Measurements from ENCODE around the gene CUTA. TPM values are rescaled to one million over a fixed set of nuclear protein-coding genes. Genes with fewer than 3 reads are reported as not detected.

The CUTA gene
- total RNA-seq, 6 experiments from 2014 or later = 81.4 to 114 (median 97.4) TPM

GRCh38 chr6:33438978-33439594 lies 21.2 kb upstream of the CUTA start:
- Histone ChIP-seq H3K27me3 (no peaks in the 10 kb centered on the region), H3K9me3 (no peaks in the 10 kb centered on the region), H3K4me3 (no peak overlapping the region), H3K4me1 (no peaks in the 10 kb centered on the region), H3K27ac (no peak overlapping the region), H3K36me3 (no peaks in the 10 kb centered on the region)
- ATAC-seq = no peak
- no peak for DNase-seq
- TF ChIP-seq CTCF (IDR thresholded peaks at IDR 0.05) (no peak), POLR2A (IDR thresholded peaks at IDR 0.05) (no peak)
- intact Hi-C loops (cut with DNase I) = no loop called here
- WGBS (ENCODE audit: insufficient coverage, low coverage, low lambda C conversion rate, missing lambda C conversion rate) = 100% methylated on average over 3 of the region's 3 CpGs

- TF ChIP-seq CTCF (IDR thresholded peaks at IDR 0.05) = no peak
- no peak for TF ChIP-seq POLR2A (IDR thresholded peaks at IDR 0.05)
- no peak for DNase-seq
Observed at GRCh38 chr6:33437666-33438065, 19.8 kb upstream of the CUTA start.

GRCh38 chr6:33434961-33435360 lies 17.1 kb upstream of the CUTA start:
- ATAC-seq = no peak
- 92% methylated on average over 4 of the region's 4 CpGs for WGBS (ENCODE audit: insufficient coverage, low coverage, low lambda C conversion rate, missing lambda C conversion rate)
- intact Hi-C loops (cut with DNase I) = no loop called here

More at GRCh38 chr6:33437666-33438065, 19.8 kb upstream of the CUTA start:
- WGBS (ENCODE audit: insufficient coverage, low coverage, low lambda C conversion rate, missing lambda C conversion rate) = 100% methylated on average over 4 of the region's 18 CpGs
- H3K27ac ChIP-seq = no peak overlapping the region
- intact Hi-C loops (cut with DNase I) = no loop called here
- H3K9me3 ChIP-seq = no peaks in the 10 kb centered on the region
- no peaks in the 10 kb centered on the region for H3K27me3 ChIP-seq
- no peak overlapping the region for H3K4me3 ChIP-seq
- no peak for ATAC-seq
- no peaks in the 10 kb centered on the region for H3K36me3 ChIP-seq
- H3K4me1 ChIP-seq = no peaks in the 10 kb centered on the region

GRCh38 chr6:33433544-33434191 lies 15.8 kb upstream of the CUTA start:
- Histone ChIP-seq H3K27me3 (no peaks in the 10 kb centered on the region), H3K27ac (no peak overlapping the region), H3K9me3 (no peaks in the 10 kb centered on the region), H3K4me3 (no peak overlapping the region), H3K4me1 (peaks cover 0 to 18% (median 0%) of the 10 kb centered on the region in 4 donors), H3K36me3 (no peaks in the 10 kb centered on the region)
- no peak for ATAC-seq
- no peak for DNase-seq
- intact Hi-C loops (cut with DNase I) = no loop called here
- no peak for TF ChIP-seq POLR2A (IDR thresholded peaks at IDR 0.05)
- WGBS (ENCODE audit: insufficient coverage, low coverage, low lambda C conversion rate, missing lambda C conversion rate) = 40% methylated on average over 6 of the region's 17 CpGs

More at GRCh38 chr6:33434961-33435360, 17.1 kb upstream of the CUTA start:
- Histone ChIP-seq H3K36me3 (no peaks in the 10 kb centered on the region), H3K27ac (no peak overlapping the region), H3K27me3 (no peaks in the 10 kb centered on the region), H3K9me3 (no peaks in the 10 kb centered on the region), H3K4me1 (peaks cover 0 to 12% (median 0%) of the 10 kb centered on the region in 4 donors), H3K4me3 (no peak overlapping the region)
- no peak for TF ChIP-seq POLR2A (IDR thresholded peaks at IDR 0.05)
- TF ChIP-seq CTCF (IDR thresholded peaks at IDR 0.05) = no peak
- no peak for DNase-seq

DNA sequence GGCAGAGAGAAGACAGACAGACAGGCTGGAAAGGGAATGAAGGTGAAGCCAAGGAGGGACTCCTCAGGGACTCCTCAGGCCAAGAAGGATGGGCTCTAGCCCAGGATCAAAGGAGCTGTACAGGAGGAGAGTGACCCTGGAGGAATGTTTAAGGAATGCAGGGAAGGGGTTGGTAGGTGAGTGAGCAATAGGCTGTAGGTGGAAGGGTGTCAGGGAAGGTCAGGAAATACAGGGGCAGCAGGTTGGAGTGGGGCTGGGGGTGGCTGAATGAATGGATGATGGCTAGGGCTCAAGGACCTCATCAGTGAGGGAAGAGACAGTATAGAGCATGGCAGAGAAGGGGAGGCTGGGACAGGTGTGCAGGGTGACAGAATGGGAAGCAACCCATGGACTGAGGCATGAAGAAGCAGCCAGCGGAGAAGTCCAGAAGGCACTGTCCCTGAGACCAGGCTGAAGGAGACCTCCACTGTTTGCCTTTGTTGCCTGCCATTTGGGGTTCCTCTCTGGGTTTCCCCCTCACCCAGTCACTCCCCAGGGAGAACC lies 15.2 kb upstream of the CUTA start:
- intact Hi-C loops (cut with DNase I) = no loop called here
- no peak for TF ChIP-seq CTCF (IDR thresholded peaks at IDR 0.05)
- H3K27me3 ChIP-seq = no peaks in the 10 kb centered on the region
- H3K36me3 ChIP-seq = no peaks in the 10 kb centered on the region
- peaks cover 0 to 18% (median 0%) of the 10 kb centered on the region in 4 donors for H3K4me1 ChIP-seq
- ATAC-seq (no peak), DNase-seq (no peak)
- no CpG with 5 or more reads among the region's 1 CpG for WGBS (ENCODE audit: insufficient coverage, low coverage, low lambda C conversion rate, missing lambda C conversion rate)
- H3K9me3 ChIP-seq = no peaks in the 10 kb centered on the region
- H3K4me3 ChIP-seq = no peak overlapping the region
- H3K27ac ChIP-seq = no peak overlapping the region

All from right lobe of liver (tissue), 6 donors.